Liver (tissue), 9 donors: ENCODE data around the gene RAET1E. TPM values are rescaled to one million over a fixed set of nuclear protein-coding genes. Genes with fewer than 3 reads are reported as not detected.
A peak's percentile ranks its signal among the peaks of the same experiment; 100 is the strongest.
"Not testable (repeated sequence)": the region's sequence is repeated elsewhere in the genome, so short reads cannot be mapped to it uniquely, and the experiment has no call there.

Experiments
- DNase-seq: peaks from one replicate; pipeline ENCODE4 v3.0.0-alpha.2; 2017; ENCODE audit warnings: low spot score
- H3K27ac ChIP-seq, 2 donors: one replicate each; pipeline ENCODE4 v1.7.0; 2013; ENCODE audit warnings: inconsistent platforms in 2 of 2, low read length in 2 of 2, control low read depth in 1 of 2, low read depth in 1 of 2, mild to moderate bottlenecking in 1 of 2
- H3K27me3 ChIP-seq, 4 donors: one replicate each; pipeline versions ENCODE4 v1.6.1 to v1.7.0; 2013; ENCODE audit warnings: low read length in 3 of 4, inconsistent platforms in 1 of 4, mild to moderate bottlenecking in 1 of 4, moderate library complexity in 1 of 4; ENCODE audit not compliant: control insufficient read depth in 4 of 4, insufficient read depth in 4 of 4
- H3K36me3 ChIP-seq, 4 donors: one replicate each; pipeline versions ENCODE4 v1.6.1 to v1.7.0; 2013; ENCODE audit warnings: low read length in 3 of 4, mild to moderate bottlenecking in 3 of 4, low read depth in 1 of 4, moderate library complexity in 1 of 4; ENCODE audit not compliant: control insufficient read depth in 4 of 4, insufficient read depth in 3 of 4
- H3K4me1 ChIP-seq, 4 donors: one replicate each; pipeline versions ENCODE4 v1.6.1 to v1.7.0; 2013; ENCODE audit warnings: low read length in 3 of 4, mild to moderate bottlenecking in 3 of 4, moderate library complexity in 1 of 4; ENCODE audit not compliant: control insufficient read depth in 4 of 4, insufficient read depth in 4 of 4
- H3K4me3 ChIP-seq, 3 donors: one replicate each; pipeline versions ENCODE4 v1.6.1 to v1.7.0; 2013; ENCODE audit warnings: low read length in 3 of 3, control low read depth in 1 of 3, low read depth in 1 of 3, mild to moderate bottlenecking in 1 of 3
- H3K9ac ChIP-seq, 2 donors: one replicate each; pipeline ENCODE4 v1.7.0; 2013; ENCODE audit warnings: low read length in 2 of 2, mild to moderate bottlenecking in 2 of 2, moderate library complexity in 2 of 2, control low read depth in 1 of 2, low read depth in 1 of 2
- H3K9me3 ChIP-seq, 4 donors: one replicate each; pipeline versions ENCODE4 v1.6.1 to v1.7.0; 2013; ENCODE audit warnings: low read length in 3 of 4; ENCODE audit not compliant: control insufficient read depth in 4 of 4
- ATF3 ChIP-seq: IDR thresholded peaks from 2 replicates; pipeline ENCODE4 v1.6.1; 2016; ENCODE audit warnings: antibody characterized with exemption
- CTCF ChIP-seq: fragments of 150-350 bp; IDR thresholded peaks from 2 replicates; pipeline ENCODE4 v1.5.1; 2017; ENCODE audit warnings: improper control_type of control experiment, low read depth, low read length; ENCODE audit not compliant: missing input control
- EGR1 ChIP-seq, 2 donors: IDR thresholded peaks; 2 replicates each; pipeline ENCODE4 v1.6.1; 2016 to 2018; ENCODE audit warnings: antibody characterized with exemption in 2 of 2, low read depth in 2 of 2
- FOXA1 ChIP-seq: IDR thresholded peaks from 2 replicates; pipeline ENCODE4 v1.6.1; 2016; ENCODE audit warnings: antibody characterized with exemption
- GABPA ChIP-seq, 2 donors: IDR thresholded peaks in 1 of 2; conservative IDR thresholded peaks in 1 of 2; 2 replicates each; pipeline ENCODE4 v1.6.1; 2016; ENCODE audit warnings: antibody characterized with exemption in 2 of 2, mild to moderate bottlenecking in 1 of 2, moderate library complexity in 1 of 2
- HNF4A ChIP-seq, 2 donors: conservative IDR thresholded peaks; 2 replicates each; pipeline ENCODE4 v1.6.1; 2016; ENCODE audit warnings: antibody characterized with exemption in 2 of 2, mild to moderate bottlenecking in 2 of 2
- JUND ChIP-seq, 2 donors: IDR thresholded peaks; 2 replicates each; pipeline ENCODE4 v1.6.1; 2016; ENCODE audit warnings: antibody characterized with exemption in 2 of 2
- NR2F2 ChIP-seq: IDR thresholded peaks from 2 replicates; pipeline ENCODE4 v1.6.1; 2016; ENCODE audit warnings: antibody characterized with exemption
- RXRA ChIP-seq, 2 donors: IDR thresholded peaks; 2 replicates each; pipeline ENCODE4 v1.6.1; 2017 to 2018; ENCODE audit warnings: antibody characterized with exemption in 2 of 2, mild to moderate bottlenecking in 1 of 2
- SP1 ChIP-seq: IDR thresholded peaks from 2 replicates; pipeline ENCODE4 v1.6.1; 2018; ENCODE audit warnings: antibody characterized with exemption, mild to moderate bottlenecking
- TAF1 ChIP-seq: conservative IDR thresholded peaks from 2 replicates; pipeline ENCODE4 v1.6.1; 2016; ENCODE audit warnings: antibody characterized with exemption, mild to moderate bottlenecking
- YY1 ChIP-seq: IDR thresholded peaks from 2 replicates; pipeline ENCODE4 v1.6.1; 2016; ENCODE audit warnings: antibody characterized with exemption, mild to moderate bottlenecking
- ZBTB33 ChIP-seq: IDR thresholded peaks from 2 replicates; pipeline ENCODE4 v1.6.1; 2016; ENCODE audit warnings: antibody characterized with exemption
- WGBS: extraction: QIAGEN DNeasy Blood & Tissue Kit; methylation state at CpG from one replicate; pipeline ENCODE4 v1.1.7; 2013; 5-methylcytosine and 5-hydroxymethylcytosine counted together
- polyA plus RNA-seq, 2 donors: library from polyadenylated mRNA; stranded (reverse) in 1 of 2; unstranded in 1 of 2; fragments of 200-250 nt in 1 of 2; fragments of >200 nt in 1 of 2; fragmentation: Nextera tagmentation in 1 of 2; extraction: Ambion mirVana in 1 of 2; gene quantifications; one replicate each; pipeline versions ENCODE4 v1.2.1 to v1.2.3, GENCODE V29; 2013 to 2015
- total RNA-seq, 2 donors: library from RNA; depleted of rRNA; stranded (reverse); fragments of >200 nt; gene quantifications; one replicate each; pipeline ENCODE4 v1.2.3, GENCODE V29; 2014
- donor health status: healthy.
- donor health status: healthy.
- donor health status: healthy.
- donor health status: healthy.
- donor health status: healthy.

RAET1E gene
- total and polyA plus RNA-seq, 4 donors: not detected

GRCh38 chr6:149896491-149896890 is 1.4 kb downstream of the RAET1E start:
- 82% methylated on average over 3 of the region's 3 CpGs for WGBS
- Histone ChIP-seq H3K36me3 (no peaks in the 10 kb centered on the region), H3K9me3 (no peaks in the 10 kb centered on the region), H3K9ac (no peak overlapping the region), H3K27me3 (no peaks in the 10 kb centered on the region), H3K4me1 (peaks cover 3 to 11% (median 7%) of the 10 kb centered on the region in 4 donors), H3K4me3 (peak overlapping the region in 1 of 3 donors; percentile 32), H3K27ac (peak overlapping the region in 1 of 2 donors; percentile 46)
- TF ChIP-seq CTCF (no peak), RXRA (IDR thresholded peaks at IDR 0.05) (no peak), NR2F2 (no peak), GABPA (IDR thresholded peaks at IDR 0.05 in 1 of 2, conservative IDR thresholded peaks at IDR 0.05 in 1 of 2) (no peak), FOXA1 (no peak), TAF1 (no peak), EGR1 (IDR thresholded peaks at IDR 0.05; ENCODE audit: low read depth in 2 of 2) (no peak), JUND (IDR thresholded peaks at IDR 0.05) (no peak)
- DNase-seq: no peak

GRCh38 chr6:149895833-149896271 is 2.1 kb downstream of the RAET1E start:
- H3K9me3 ChIP-seq: no peaks in the 10 kb centered on the region
- no peak for DNase-seq
- H3K27ac ChIP-seq: no peak overlapping the region
- no peaks in the 10 kb centered on the region for H3K27me3 ChIP-seq
- H3K9ac ChIP-seq: no peak overlapping the region
- peaks cover 3 to 11% (median 7%) of the 10 kb centered on the region in 4 donors for H3K4me1 ChIP-seq
- no peak overlapping the region for H3K4me3 ChIP-seq
- 71% methylated on average over 5 of the region's 5 CpGs for WGBS
- no peaks in the 10 kb centered on the region for H3K36me3 ChIP-seq
- TF ChIP-seq YY1 (no peak), HNF4A (conservative IDR thresholded peaks at IDR 0.05) (no peak), ZBTB33 (no peak), GABPA (IDR thresholded peaks at IDR 0.05 in 1 of 2, conservative IDR thresholded peaks at IDR 0.05 in 1 of 2) (no peak), TAF1 (no peak)

GRCh38 chr6:149895048-149895590 is 2.8 kb downstream of the RAET1E start:
- no peaks in the 10 kb centered on the region for H3K27me3 ChIP-seq
- TF ChIP-seq SP1 (peak; percentile 8), ATF3 (no peak), NR2F2 (peak; percentile 38)
- no peak overlapping the region for H3K9ac ChIP-seq
- no peak overlapping the region for H3K27ac ChIP-seq
- no peaks in the 10 kb centered on the region for H3K36me3 ChIP-seq
- 66% methylated on average over 7 of the region's 7 CpGs for WGBS
- no peaks in the 10 kb centered on the region for H3K9me3 ChIP-seq
- DNase-seq: no peak
- H3K4me1 ChIP-seq: peaks cover 3 to 11% (median 7%) of the 10 kb centered on the region in 4 donors
- H3K4me3 ChIP-seq: no peak overlapping the region

GRCh38 chr6:149891864-149892263 is 6.0 kb downstream of the RAET1E start:
- H3K9me3 ChIP-seq, H3K36me3 ChIP-seq, DNase-seq, H3K4me3 ChIP-seq, H3K27ac ChIP-seq, H3K9ac ChIP-seq, H3K4me1 ChIP-seq, H3K27me3 ChIP-seq: not testable (repeated sequence)
- 77% methylated on average over 6 of the region's 6 CpGs for WGBS
